GM06990 (cell line): ENCODE results near the gene MRPL40.

ENCODE experiments used
- DNase-seq: peaks from one replicate; pipeline ENCODE4 v3.0.0-alpha.2; 2011; ENCODE audit not compliant: insufficient read length; ENCODE audit errors: extremely low read depth
- H3K27me3 ChIP-seq: replicated peaks from 2 replicates; pipeline ENCODE4 v1.6.0; 2011; ENCODE audit warnings: low read length; ENCODE audit not compliant: control insufficient read depth, insufficient read depth
- H3K36me3 ChIP-seq: 2 replicates; pipeline ENCODE4 v1.5.1; 2011; ENCODE audit warnings: low read length; ENCODE audit not compliant: control insufficient read depth, insufficient read depth
- H3K4me3 ChIP-seq: replicated peaks from 2 replicates; pipeline ENCODE4 v1.5.1; 2011; ENCODE audit warnings: low read depth, mild to moderate bottlenecking, control low read depth, low read length
- TF ChIP-seq, protein P1 (sequence below): IDR thresholded peaks from 2 replicates; pipeline ENCODE4 v1.5.1; 2011; ENCODE audit warnings: low read length, control low read depth, mild to moderate bottlenecking, inconsistent platforms; ENCODE audit not compliant: insufficient read depth, poor library complexity, severe bottlenecking

The MRPL40 gene

DNA sequence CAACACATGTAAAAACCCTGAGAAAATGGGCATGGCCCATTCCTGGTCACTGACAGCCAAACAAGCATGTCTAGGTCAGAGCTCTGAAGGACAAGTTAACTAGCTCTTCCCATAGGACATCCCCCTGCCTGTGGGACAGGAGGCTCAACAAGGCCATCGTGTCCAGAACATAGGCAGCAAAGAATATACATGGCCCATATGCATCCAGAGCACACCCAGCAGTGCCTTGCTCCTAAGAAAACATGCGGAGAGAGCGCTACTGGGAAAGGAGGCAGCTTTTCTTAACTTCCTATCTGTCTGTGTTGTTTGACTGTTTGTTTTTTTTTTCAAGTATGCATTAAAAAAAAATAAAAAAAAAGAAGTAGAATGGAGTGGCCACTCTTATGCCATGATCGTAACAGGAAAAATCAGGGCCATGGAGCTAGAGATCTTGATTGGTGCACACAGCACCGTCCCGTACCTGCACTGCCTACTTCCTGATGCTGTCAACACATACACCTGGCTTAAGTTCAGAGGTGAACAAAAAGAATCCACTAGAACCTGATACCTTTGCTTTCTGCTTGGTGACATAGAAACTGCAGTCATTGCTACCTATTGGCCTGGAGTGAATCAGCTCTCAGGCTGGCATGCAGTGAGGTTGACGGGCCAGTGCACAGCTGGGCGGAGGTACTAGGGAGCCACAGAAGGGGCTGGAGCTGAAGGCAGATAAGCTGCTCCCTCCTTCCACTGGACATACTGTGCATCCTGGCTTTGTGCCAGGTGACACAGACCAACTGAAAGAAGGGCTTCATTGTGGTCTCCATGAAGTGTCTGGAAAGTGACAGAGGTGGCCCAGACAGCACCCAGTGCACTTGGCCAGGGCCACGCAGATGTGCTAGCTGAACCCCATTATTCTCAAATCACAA, 34.8 kb downstream of the MRPL40 start:
- Histone ChIP-seq H3K4me3 (no peak overlapping the region), H3K36me3 (peaks cover 57% of the 10 kb centered on the region), H3K27me3 (no peaks in the 10 kb centered on the region)
- TF ChIP-seq, protein P1, sequence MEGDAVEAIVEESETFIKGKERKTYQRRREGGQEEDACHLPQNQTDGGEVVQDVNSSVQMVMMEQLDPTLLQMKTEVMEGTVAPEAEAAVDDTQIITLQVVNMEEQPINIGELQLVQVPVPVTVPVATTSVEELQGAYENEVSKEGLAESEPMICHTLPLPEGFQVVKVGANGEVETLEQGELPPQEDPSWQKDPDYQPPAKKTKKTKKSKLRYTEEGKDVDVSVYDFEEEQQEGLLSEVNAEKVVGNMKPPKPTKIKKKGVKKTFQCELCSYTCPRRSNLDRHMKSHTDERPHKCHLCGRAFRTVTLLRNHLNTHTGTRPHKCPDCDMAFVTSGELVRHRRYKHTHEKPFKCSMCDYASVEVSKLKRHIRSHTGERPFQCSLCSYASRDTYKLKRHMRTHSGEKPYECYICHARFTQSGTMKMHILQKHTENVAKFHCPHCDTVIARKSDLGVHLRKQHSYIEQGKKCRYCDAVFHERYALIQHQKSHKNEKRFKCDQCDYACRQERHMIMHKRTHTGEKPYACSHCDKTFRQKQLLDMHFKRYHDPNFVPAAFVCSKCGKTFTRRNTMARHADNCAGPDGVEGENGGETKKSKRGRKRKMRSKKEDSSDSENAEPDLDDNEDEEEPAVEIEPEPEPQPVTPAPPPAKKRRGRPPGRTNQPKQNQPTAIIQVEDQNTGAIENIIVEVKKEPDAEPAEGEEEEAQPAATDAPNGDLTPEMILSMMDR = no peak
- DNase-seq = no peak

DNA sequence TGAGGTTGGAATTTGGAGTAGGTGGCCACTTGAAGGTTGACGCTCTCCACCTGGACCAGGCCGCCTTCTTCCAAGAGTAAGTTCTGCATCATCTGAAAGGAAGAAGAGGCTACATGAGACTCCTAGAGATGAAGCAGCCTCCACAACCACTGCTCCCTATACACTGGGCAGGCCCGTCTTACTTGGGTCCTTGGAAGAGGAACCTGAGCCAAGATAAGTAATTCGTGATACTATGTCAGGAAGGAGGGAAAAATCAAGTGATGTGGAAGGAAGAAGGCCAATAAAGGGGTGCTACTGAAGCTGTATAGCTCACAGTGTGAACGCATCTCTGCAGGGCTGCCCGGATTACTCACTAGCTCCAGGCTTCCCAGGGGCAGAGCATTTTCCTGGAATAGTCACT, 35.6 kb downstream of the MRPL40 start:
- Histone ChIP-seq H3K36me3 (peaks cover 64% of the 10 kb centered on the region), H3K4me3 (no peak overlapping the region), H3K27me3 (no peaks in the 10 kb centered on the region)
- TF ChIP-seq, protein P1 = no peak
- no peak for DNase-seq

DNA sequence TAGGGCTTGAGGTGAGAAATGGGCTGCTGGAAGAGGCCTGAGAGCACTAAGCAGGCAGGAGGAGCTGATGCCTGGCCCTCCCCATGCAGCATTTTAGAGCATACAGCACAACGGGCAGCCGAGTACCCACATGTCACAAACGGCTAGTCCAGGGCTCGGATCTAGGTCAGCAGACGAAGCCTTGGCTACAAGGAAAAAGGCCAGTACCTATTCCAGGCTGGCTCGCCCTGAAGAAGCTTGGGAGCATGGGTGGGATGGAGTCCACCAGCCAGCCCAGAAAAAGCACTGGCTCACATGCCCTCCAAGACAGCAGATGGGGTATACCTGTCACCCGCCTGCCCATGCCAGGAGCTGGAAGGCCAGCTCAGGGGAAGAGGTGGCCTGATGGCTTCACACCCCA, 37.1 kb downstream of the MRPL40 start:
- TF ChIP-seq, protein P1 = no peak
- Histone ChIP-seq H3K36me3 (peaks cover 69% of the 10 kb centered on the region), H3K27me3 (no peaks in the 10 kb centered on the region), H3K4me3 (no peak overlapping the region)
- no peak for DNase-seq

DNA sequence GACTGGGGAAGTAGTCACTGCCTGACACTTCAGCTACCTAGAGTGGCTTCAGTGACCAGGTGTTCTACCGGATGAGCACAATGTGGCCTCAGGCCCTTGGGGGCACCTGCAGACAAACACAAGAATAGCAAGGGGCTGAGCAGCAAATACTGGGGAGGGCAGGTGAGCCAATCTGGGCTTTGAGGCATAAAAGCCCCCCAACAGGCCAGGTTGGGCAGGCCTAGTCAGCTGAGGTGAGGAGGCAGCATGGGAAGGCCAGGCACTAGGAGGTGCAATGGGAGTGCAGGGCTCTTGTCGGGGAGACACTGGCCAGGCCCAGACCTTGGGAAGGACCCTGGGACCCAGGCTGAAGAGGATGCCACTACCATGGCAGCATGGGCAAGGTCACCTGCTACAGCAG, 37.7 kb downstream of the MRPL40 start:
- H3K36me3 ChIP-seq = peaks cover 70% of the 10 kb centered on the region
- TF ChIP-seq, protein P1 = no peak
- no peaks in the 10 kb centered on the region for H3K27me3 ChIP-seq
- H3K4me3 ChIP-seq = no peak overlapping the region
- DNase-seq = no peak

DNA sequence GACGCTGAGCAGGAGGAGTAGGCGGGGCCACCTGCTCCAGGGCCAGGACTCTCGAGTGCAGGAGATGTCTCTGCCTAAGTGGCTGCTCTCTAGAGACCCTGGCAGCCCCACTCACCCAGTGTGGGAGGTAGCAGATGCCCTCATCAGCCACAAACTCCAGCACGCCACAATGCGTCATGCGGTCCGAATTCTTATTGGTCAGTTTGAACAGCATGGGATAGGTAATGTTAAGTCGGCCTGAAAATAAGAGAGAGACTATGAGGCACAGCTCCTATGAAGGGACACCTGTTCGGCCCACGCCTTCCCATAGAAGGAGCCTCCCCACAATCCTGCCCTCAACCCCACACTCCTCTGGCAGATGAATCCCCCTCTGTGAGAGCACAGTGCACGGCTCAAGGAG, 39.2 kb downstream of the MRPL40 start:
- TF ChIP-seq, protein P1 = no peak
- H3K27me3 ChIP-seq = no peaks in the 10 kb centered on the region
- no peak for DNase-seq
- H3K4me3 ChIP-seq = no peak overlapping the region
- peaks cover 64% of the 10 kb centered on the region for H3K36me3 ChIP-seq

DNA sequence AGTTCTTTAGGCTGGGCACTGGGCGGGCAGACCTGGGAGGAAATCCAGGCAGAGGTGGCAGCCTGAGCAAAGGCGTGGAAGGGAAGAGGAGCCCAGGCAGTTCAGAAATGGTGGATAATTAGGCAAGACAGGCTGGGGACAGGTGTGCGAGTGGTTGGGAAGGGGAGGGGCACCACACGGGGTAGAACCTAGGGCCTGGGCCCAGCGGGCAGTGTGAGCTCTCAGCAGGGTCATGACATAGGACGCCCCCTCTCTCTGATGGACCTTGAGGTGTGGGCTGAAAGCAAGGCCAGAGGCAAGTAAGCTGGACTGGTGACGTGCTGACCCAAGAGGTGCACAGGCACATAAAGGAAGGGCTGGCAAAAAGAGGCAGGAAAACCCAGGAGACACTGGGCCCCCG, 39.9 kb downstream of the MRPL40 start:
- TF ChIP-seq, protein P1 = no peak
- no peak overlapping the region for H3K4me3 ChIP-seq
- no peak for DNase-seq
- H3K27me3 ChIP-seq = no peaks in the 10 kb centered on the region
- peaks cover 58% of the 10 kb centered on the region for H3K36me3 ChIP-seq
